WTC11 (cell line): ENCODE data around the gene YPEL1. TPM values are rescaled to one million over a fixed set of nuclear protein-coding genes. Genes with fewer than 3 reads are reported as not detected.

Experiments
- ATAC-seq: fragments of 200-7000 bp; cut with Tn5 transposase; 2 replicates; pipeline ENCODE4 v1.10.0; 2021; ENCODE audit warnings: mild to moderate bottlenecking, moderate library complexity
- CTCF ChIA-PET: fragments of 300-600 bp; sonication (Branson Sonifier 250); formaldehyde crosslinking; loops from one replicate; lab custom pipeline; 2021; ENCODE audit warnings: antibody characterized with exemption; lab: Charles Lee
- POLR2A ChIA-PET: fragments of 350-600 bp; sonication (Branson Sonifier 250); formaldehyde crosslinking; loops from one replicate; lab custom pipeline; 2021; ENCODE audit warnings: antibody characterized with exemption; lab: Charles Lee
- DNase-seq: peaks from one replicate; pipeline ENCODE4 v3.0.0; 2021; ENCODE audit warnings: low spot score
- H3K27ac Mint-ChIP-seq: 2 replicates; pipeline ENCODE4 v1.8.0; 2021; ENCODE audit warnings: mixed read lengths
- H3K27me3 Mint-ChIP-seq: 2 replicates; pipeline ENCODE4 v1.8.0; 2021; ENCODE audit warnings: low read depth, mild to moderate bottlenecking, moderate library complexity, mixed read lengths
- H3K36me3 Mint-ChIP-seq: 2 replicates; pipeline ENCODE4 v1.8.0; 2021; ENCODE audit warnings: mixed read lengths
- H3K4me1 Mint-ChIP-seq: 2 replicates; pipeline ENCODE4 v1.8.0; 2022; ENCODE audit warnings: mixed read lengths
- H3K4me3 Mint-ChIP-seq: 2 replicates; pipeline ENCODE4 v1.8.0; 2021; ENCODE audit warnings: mild to moderate bottlenecking, moderate library complexity, mixed read lengths
- H3K9me3 Mint-ChIP-seq: 2 replicates; pipeline ENCODE4 v1.8.0; 2021; ENCODE audit warnings: mixed read lengths
- FOXK1 ChIP-seq: sonication (generic); formaldehyde crosslinking; IDR thresholded peaks from 2 replicates; pipeline ENCODE4 v1.8.0; 2022; ENCODE audit warnings: mild to moderate bottlenecking, moderate library complexity, missing genetic modification reagents
- GRHL2 ChIP-seq: fragments of 250-450 bp; sonication (Bioruptor Pico); IDR thresholded peaks from 2 replicates; pipeline ENCODE4 v1.8.0; 2022; ENCODE audit warnings: mild to moderate bottlenecking, moderate library complexity; ENCODE audit not compliant: insufficient replicate concordance, severe bottlenecking
- IRF2 ChIP-seq: sonication (generic); formaldehyde crosslinking; IDR thresholded peaks from 2 replicates; pipeline ENCODE4 v1.8.0; 2022; ENCODE audit warnings: low read depth, missing genetic modification reagents, borderline replicate concordance
- JUN ChIP-seq: sonication (generic); formaldehyde crosslinking; IDR thresholded peaks from 2 replicates; pipeline ENCODE4 v1.8.0; 2023; ENCODE audit warnings: mild to moderate bottlenecking, missing genetic modification reagents
- KAT7 ChIP-seq: sonication (generic); formaldehyde crosslinking; IDR thresholded peaks from 2 replicates; pipeline ENCODE4 v1.8.1; 2023; ENCODE audit warnings: missing genetic modification reagents, mild to moderate bottlenecking, borderline replicate concordance
- MXD4 ChIP-seq: fragments of 250-450 bp; sonication (Bioruptor Pico); IDR thresholded peaks from 2 replicates; pipeline ENCODE4 v1.8.0; 2021; ENCODE audit warnings: mild to moderate bottlenecking, moderate library complexity, borderline replicate concordance
- NR2C2 ChIP-seq: sonication (generic); formaldehyde crosslinking; IDR thresholded peaks from 2 replicates; pipeline ENCODE4 v1.8.0; 2022; ENCODE audit warnings: mild to moderate bottlenecking, missing genetic modification reagents
- PRRX2 ChIP-seq: fragments of 250-450 bp; sonication (Bioruptor Pico); IDR thresholded peaks from 2 replicates; pipeline ENCODE4 v1.8.0; 2021; ENCODE audit warnings: mild to moderate bottlenecking
- SP1 ChIP-seq: sonication (generic); formaldehyde crosslinking; conservative IDR thresholded peaks from 2 replicates; pipeline ENCODE4 v1.8.1; 2022; ENCODE audit warnings: missing genetic modification reagents
- ZNF138 ChIP-seq: sonication (generic); formaldehyde crosslinking; conservative IDR thresholded peaks from 2 replicates; pipeline ENCODE4 v1.8.1; 2022; ENCODE audit warnings: mild to moderate bottlenecking, moderate library complexity, missing genetic modification reagents
- ZNF416 ChIP-seq: fragments of 250-450 bp; sonication (Bioruptor Pico); IDR thresholded peaks from 2 replicates; pipeline ENCODE4 v1.9.0; 2021; ENCODE audit warnings: mild to moderate bottlenecking, inconsistent platforms
- ZNF423 ChIP-seq: fragments of 250-450 bp; sonication (Bioruptor Pico); IDR thresholded peaks from 2 replicates; pipeline ENCODE4 v2.1.2; 2022; ENCODE audit warnings: mild to moderate bottlenecking, moderate library complexity
- ZNF671 ChIP-seq: fragments of 250-450 bp; sonication (Bioruptor Pico); IDR thresholded peaks from 2 replicates; pipeline ENCODE4 v1.8.0; 2021; ENCODE audit warnings: mild to moderate bottlenecking
- total RNA-seq: library from RNA; stranded (reverse); gene quantifications from 3 replicates; pipeline ENCODE4 v1.2.3, GENCODE V29; 2021
- TF ChIP-seq, protein P1 (sequence below): fragments of 250-450 bp; sonication (Bioruptor Pico); IDR thresholded peaks from 2 replicates; pipeline ENCODE4 v2.1.2; 2022; ENCODE audit warnings: mild to moderate bottlenecking, moderate library complexity
- TF ChIP-seq, protein P2 (sequence below): fragments of 250-450 bp; sonication (Bioruptor Pico); IDR thresholded peaks from 2 replicates; pipeline ENCODE4 v1.9.0; 2021; ENCODE audit warnings: mild to moderate bottlenecking
- TF ChIP-seq, protein P3 (sequence below): fragments of 250-450 bp; sonication (Bioruptor Pico); IDR thresholded peaks from 2 replicates; pipeline ENCODE4 v1.9.0; 2021; ENCODE audit warnings: mild to moderate bottlenecking
- TF ChIP-seq, protein P4 (sequence below): sonication (generic); formaldehyde crosslinking; IDR thresholded peaks from 2 replicates; pipeline ENCODE4 v1.8.1; 2022; ENCODE audit warnings: mild to moderate bottlenecking, missing genetic modification reagents, moderate library complexity, borderline replicate concordance
- TF ChIP-seq, protein P5 (sequence below): sonication (generic); formaldehyde crosslinking; IDR thresholded peaks from 2 replicates; pipeline ENCODE4 v1.8.0; 2022; ENCODE audit warnings: mild to moderate bottlenecking, missing genetic modification reagents
- TF ChIP-seq, protein P6 (sequence below): sonication (generic); formaldehyde crosslinking; IDR thresholded peaks from 2 replicates; pipeline ENCODE4 v1.8.1; 2022; ENCODE audit warnings: low read depth, mild to moderate bottlenecking, moderate library complexity, missing genetic modification reagents, borderline replicate concordance
- TF ChIP-seq, protein P7 (sequence below): fragments of 200-600 bp; IDR thresholded peaks from 2 replicates; pipeline ENCODE4 v1.8.0; 2022; ENCODE audit warnings: antibody characterized with exemption
- TF ChIP-seq, protein P8 (sequence below): sonication (generic); formaldehyde crosslinking; IDR thresholded peaks from 2 replicates; pipeline ENCODE4 v1.8.0; 2023; ENCODE audit warnings: mild to moderate bottlenecking, missing genetic modification reagents

Gene YPEL1
- total RNA-seq, 1 experiment from 2014 or later, result 7.7 TPM

DNA sequence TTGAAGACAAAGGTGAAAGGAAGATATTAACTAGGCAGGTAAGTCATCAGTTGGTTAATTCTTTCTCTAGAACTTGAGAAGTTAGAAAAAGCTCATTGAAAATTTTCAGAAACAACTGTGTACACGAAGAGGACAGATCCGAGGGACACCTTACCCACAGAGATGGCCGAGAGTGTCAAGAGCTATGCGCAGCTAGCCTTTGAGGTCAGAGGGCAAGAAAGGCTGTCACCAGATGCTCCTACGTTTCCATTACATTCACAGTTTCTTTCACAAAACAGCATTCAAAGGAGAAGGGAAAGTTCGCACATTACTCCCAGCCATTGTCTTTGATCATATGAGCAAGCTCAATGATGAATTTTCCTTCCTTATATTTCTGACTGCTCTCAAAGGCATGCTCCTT lies 34.8 kb downstream of the YPEL1 start (continued):
- TF ChIP-seq, protein P1, sequence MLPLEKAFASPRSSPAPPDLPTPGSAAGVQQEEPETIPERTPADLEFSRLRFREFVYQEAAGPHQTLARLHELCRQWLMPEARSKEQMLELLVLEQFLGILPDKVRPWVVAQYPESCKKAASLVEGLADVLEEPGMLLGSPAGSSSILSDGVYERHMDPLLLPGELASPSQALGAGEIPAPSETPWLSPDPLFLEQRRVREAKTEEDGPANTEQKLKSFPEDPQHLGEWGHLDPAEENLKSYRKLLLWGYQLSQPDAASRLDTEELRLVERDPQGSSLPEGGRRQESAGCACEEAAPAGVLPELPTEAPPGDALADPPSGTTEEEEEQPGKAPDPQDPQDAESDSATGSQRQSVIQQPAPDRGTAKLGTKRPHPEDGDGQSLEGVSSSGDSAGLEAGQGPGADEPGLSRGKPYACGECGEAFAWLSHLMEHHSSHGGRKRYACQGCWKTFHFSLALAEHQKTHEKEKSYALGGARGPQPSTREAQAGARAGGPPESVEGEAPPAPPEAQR (CRISPR knock-in tag), result no peak
- TF ChIP-seq ZNF423 (CRISPR knock-in tag), result no peak

DNA sequence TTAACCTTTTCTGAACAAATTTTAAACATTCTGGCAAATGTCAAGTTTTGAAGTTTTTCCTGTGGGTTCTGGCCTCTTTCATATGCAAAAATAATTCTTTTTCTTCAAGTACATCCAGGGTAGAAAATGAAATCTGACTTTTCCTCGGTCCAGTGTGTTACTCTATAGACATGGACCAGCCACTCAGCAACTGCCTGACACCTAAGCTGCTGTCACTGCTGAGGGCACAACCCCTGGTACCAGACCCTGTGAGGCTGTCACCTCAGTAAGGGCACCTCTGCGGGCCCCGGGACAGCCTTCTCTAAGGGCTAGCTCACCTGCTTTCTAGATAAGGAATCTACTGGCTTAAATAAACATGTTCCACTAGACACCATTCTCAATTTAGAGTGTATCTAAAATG lies 36.0 kb downstream of the YPEL1 start:
- TF ChIP-seq, protein P2, sequence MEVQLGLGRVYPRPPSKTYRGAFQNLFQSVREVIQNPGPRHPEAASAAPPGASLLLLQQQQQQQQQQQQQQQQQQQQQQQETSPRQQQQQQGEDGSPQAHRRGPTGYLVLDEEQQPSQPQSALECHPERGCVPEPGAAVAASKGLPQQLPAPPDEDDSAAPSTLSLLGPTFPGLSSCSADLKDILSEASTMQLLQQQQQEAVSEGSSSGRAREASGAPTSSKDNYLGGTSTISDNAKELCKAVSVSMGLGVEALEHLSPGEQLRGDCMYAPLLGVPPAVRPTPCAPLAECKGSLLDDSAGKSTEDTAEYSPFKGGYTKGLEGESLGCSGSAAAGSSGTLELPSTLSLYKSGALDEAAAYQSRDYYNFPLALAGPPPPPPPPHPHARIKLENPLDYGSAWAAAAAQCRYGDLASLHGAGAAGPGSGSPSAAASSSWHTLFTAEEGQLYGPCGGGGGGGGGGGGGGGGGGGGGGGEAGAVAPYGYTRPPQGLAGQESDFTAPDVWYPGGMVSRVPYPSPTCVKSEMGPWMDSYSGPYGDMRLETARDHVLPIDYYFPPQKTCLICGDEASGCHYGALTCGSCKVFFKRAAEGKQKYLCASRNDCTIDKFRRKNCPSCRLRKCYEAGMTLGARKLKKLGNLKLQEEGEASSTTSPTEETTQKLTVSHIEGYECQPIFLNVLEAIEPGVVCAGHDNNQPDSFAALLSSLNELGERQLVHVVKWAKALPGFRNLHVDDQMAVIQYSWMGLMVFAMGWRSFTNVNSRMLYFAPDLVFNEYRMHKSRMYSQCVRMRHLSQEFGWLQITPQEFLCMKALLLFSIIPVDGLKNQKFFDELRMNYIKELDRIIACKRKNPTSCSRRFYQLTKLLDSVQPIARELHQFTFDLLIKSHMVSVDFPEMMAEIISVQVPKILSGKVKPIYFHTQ, result no peak
- TF ChIP-seq GRHL2 (no peak), PRRX2 (no peak), ZNF138 (CRISPR knock-in tag) (no peak), ZNF416 (CRISPR knock-in tag) (no peak), JUN (CRISPR knock-in tag) (no peak), ZNF671 (CRISPR knock-in tag) (no peak), FOXK1 (CRISPR knock-in tag) (no peak), IRF2 (CRISPR knock-in tag) (no peak), NR2C2 (CRISPR knock-in tag) (no peak), KAT7 (CRISPR knock-in tag) (no peak), MXD4 (no peak), SP1 (no peak)
- TF ChIP-seq, protein P3, sequence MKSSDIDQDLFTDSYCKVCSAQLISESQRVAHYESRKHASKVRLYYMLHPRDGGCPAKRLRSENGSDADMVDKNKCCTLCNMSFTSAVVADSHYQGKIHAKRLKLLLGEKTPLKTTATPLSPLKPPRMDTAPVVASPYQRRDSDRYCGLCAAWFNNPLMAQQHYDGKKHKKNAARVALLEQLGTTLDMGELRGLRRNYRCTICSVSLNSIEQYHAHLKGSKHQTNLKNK (CRISPR knock-in tag), result no peak
- TF ChIP-seq, protein P4, sequence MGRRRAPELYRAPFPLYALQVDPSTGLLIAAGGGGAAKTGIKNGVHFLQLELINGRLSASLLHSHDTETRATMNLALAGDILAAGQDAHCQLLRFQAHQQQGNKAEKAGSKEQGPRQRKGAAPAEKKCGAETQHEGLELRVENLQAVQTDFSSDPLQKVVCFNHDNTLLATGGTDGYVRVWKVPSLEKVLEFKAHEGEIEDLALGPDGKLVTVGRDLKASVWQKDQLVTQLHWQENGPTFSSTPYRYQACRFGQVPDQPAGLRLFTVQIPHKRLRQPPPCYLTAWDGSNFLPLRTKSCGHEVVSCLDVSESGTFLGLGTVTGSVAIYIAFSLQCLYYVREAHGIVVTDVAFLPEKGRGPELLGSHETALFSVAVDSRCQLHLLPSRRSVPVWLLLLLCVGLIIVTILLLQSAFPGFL (CRISPR knock-in tag), result no peak
- TF ChIP-seq, protein P5, sequence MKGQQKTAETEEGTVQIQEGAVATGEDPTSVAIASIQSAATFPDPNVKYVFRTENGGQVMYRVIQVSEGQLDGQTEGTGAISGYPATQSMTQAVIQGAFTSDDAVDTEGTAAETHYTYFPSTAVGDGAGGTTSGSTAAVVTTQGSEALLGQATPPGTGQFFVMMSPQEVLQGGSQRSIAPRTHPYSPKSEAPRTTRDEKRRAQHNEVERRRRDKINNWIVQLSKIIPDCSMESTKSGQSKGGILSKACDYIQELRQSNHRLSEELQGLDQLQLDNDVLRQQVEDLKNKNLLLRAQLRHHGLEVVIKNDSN, result no peak
- TF ChIP-seq, protein P6, sequence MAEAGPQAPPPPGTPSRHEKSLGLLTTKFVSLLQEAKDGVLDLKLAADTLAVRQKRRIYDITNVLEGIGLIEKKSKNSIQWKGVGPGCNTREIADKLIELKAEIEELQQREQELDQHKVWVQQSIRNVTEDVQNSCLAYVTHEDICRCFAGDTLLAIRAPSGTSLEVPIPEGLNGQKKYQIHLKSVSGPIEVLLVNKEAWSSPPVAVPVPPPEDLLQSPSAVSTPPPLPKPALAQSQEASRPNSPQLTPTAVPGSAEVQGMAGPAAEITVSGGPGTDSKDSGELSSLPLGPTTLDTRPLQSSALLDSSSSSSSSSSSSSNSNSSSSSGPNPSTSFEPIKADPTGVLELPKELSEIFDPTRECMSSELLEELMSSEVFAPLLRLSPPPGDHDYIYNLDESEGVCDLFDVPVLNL (CRISPR knock-in tag), result no peak
- TF ChIP-seq, protein P7, sequence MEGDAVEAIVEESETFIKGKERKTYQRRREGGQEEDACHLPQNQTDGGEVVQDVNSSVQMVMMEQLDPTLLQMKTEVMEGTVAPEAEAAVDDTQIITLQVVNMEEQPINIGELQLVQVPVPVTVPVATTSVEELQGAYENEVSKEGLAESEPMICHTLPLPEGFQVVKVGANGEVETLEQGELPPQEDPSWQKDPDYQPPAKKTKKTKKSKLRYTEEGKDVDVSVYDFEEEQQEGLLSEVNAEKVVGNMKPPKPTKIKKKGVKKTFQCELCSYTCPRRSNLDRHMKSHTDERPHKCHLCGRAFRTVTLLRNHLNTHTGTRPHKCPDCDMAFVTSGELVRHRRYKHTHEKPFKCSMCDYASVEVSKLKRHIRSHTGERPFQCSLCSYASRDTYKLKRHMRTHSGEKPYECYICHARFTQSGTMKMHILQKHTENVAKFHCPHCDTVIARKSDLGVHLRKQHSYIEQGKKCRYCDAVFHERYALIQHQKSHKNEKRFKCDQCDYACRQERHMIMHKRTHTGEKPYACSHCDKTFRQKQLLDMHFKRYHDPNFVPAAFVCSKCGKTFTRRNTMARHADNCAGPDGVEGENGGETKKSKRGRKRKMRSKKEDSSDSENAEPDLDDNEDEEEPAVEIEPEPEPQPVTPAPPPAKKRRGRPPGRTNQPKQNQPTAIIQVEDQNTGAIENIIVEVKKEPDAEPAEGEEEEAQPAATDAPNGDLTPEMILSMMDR, result no peak
- TF ChIP-seq, protein P8, sequence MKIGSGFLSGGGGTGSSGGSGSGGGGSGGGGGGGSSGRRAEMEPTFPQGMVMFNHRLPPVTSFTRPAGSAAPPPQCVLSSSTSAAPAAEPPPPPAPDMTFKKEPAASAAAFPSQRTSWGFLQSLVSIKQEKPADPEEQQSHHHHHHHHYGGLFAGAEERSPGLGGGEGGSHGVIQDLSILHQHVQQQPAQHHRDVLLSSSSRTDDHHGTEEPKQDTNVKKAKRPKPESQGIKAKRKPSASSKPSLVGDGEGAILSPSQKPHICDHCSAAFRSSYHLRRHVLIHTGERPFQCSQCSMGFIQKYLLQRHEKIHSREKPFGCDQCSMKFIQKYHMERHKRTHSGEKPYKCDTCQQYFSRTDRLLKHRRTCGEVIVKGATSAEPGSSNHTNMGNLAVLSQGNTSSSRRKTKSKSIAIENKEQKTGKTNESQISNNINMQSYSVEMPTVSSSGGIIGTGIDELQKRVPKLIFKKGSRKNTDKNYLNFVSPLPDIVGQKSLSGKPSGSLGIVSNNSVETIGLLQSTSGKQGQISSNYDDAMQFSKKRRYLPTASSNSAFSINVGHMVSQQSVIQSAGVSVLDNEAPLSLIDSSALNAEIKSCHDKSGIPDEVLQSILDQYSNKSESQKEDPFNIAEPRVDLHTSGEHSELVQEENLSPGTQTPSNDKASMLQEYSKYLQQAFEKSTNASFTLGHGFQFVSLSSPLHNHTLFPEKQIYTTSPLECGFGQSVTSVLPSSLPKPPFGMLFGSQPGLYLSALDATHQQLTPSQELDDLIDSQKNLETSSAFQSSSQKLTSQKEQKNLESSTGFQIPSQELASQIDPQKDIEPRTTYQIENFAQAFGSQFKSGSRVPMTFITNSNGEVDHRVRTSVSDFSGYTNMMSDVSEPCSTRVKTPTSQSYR (CRISPR knock-in tag), result no peak
- Mint-ChIP-seq H3K4me1 (no peaks in the 10 kb centered on the region), H3K36me3 (peaks cover 28% of the 10 kb centered on the region), H3K4me3 (no peak overlapping the region), H3K27ac (no peak overlapping the region), H3K27me3 (no peaks in the 10 kb centered on the region), H3K9me3 (no peaks in the 10 kb centered on the region)
- ATAC-seq (no peak), DNase-seq (no peak)
- POLR2A ChIA-PET, result no interaction called here
- CTCF ChIA-PET, result interaction anchor here (1.0 kb wide), 1 partner anchor 48 kb away, joined by 4 read pairs; no protein-coding TSS in a partner anchor
